GM18870 (cell line): ENCODE measurements around the gene HSPB6.

Experiments used
- ATAC-seq: cut with Tn5 transposase; IDR thresholded peaks from one replicate; pipeline ENCODE4 v1.9.1; 2021; ENCODE audit warnings: moderate library complexity; ENCODE audit not compliant: unreplicated experiment

HSPB6 gene

GRCh38 chr19:35717665-35718344 lies 39.0 kb downstream of the HSPB6 start, which contains the start of gene KMT2B:
Gene KMT2B (plus strand): TSS chr19:35718003. CDS start chr19:35718019, 16 bp downstream.
- no peak for ATAC-seq

GRCh38 chr19:35716801-35717664 lies 39.8 kb downstream of the HSPB6 start:
- ATAC-seq: peak; percentile 56

- peak; percentile 12 for ATAC-seq
Measured at GRCh38 chr19:35715981-35716800, 40.6 kb downstream of the HSPB6 start.

- ATAC-seq: no peak
Measured at GRCh38 chr19:35715355-35715809, 41.4 kb downstream of the HSPB6 start.

- ATAC-seq: no peak
Measured at GRCh38 chr19:35714601-35715354, 42.1 kb downstream of the HSPB6 start.

- no peak for ATAC-seq
Measured at GRCh38 chr19:35713904-35714495, 42.8 kb downstream of the HSPB6 start.

GRCh38 chr19:35713506-35713850 lies 43.4 kb downstream of the HSPB6 start:
- no peak for ATAC-seq

GRCh38 chr19:35712567-35713505 lies 44.0 kb downstream of the HSPB6 start:
- no peak for ATAC-seq

- ATAC-seq: peak; percentile 43
Measured at GRCh38 chr19:35710784-35711723, 45.8 kb downstream of the HSPB6 start.

GRCh38 chr19:35708391-35708790 lies 48.4 kb downstream of the HSPB6 start:
- ATAC-seq: no peak
